Retinal pigment epithelial cell (primary cell): ENCODE measurements around the gene LRRC28.
"Not testable (repeated sequence)": the region's sequence is repeated elsewhere in the genome, so short reads cannot be mapped to it uniquely, and the experiment has no call there.

Experiments
- DNase-seq: peaks from one replicate; pipeline ENCODE4 v3.0.0-alpha.2; 2010; ENCODE audit warnings: low read depth
- H3K4me3 ChIP-seq: 2 replicates; pipeline ENCODE4 v1.5.1; 2011; ENCODE audit warnings: mild to moderate bottlenecking, low read length, control low read depth, moderate library complexity
- CTCF ChIP-seq: conservative IDR thresholded peaks from 2 replicates; pipeline ENCODE4 v1.5.1; 2011; ENCODE audit warnings: low read depth, low read length, control low read depth, inconsistent platforms

Gene LRRC28

DNA sequence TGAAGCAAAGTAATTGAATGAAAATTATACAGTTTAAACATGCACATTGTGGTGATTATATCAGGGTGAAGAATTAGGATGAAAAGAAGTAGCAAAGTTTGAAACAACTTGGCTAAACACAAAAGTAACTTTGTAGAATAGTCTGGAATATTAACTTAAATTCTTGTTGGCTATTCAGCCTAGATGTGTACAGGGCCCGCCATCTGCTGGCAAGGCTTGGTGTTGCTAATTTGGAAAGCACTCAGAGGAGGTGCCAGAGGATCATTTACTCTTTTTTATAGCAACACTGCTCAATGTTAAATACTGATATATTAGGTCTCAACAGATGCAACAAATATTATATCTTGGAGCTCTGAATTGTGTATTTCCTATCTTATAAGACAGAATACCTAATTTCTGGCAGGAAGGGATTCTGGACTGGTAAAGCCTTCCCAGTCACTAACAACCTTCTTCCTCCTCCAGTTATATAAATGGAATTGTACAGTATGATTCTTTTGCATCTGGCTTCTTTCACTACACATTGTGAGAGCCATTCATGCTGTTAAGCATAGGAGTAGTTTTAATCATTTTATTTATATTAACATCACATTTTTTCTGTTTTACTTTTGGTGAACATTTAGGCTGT is 38.0 kb upstream of the LRRC28 start:
- peak; percentile 96 for TF ChIP-seq CTCF
- DNase-seq = peak; percentile 16
- no peak overlapping the region for H3K4me3 ChIP-seq

DNA sequence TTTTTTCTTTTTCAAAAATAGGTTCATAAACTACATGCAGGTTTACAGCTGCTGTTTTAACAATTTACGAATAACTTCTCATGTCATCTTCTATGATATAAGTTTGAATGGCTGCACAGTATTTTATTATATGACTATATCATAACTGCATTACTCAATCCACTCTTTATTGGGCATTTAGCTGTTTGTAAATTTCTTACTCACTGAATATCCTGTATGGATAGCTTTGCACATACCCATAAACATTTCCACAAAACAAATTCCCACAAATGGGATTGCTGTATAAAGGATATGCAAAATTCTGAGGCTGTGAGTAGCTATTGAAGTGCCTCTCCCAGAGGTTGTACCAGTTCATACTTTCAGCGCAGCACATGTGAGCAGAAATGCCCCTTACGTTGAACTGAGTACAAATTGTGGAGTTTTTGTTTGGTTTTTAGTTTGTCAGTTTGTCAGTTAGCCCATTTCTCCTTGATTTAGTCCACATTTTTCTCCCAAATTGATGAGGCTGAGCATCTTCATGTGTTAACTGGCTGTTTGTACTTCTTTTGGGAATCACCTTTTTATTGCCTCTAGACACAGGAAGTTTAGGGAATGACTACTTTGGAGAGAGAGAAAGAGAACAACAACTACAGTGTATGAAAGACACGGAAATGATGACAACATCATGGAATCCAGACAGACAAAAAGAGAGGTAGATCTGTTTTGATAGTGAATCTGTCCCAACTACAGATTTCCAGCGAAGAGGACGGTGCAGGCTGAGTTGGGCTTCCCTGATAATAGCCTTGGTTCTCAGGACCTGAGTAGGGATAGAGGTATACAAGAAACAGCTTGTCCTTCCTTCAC is 26.7 kb upstream of the LRRC28 start:
- no peak overlapping the region for H3K4me3 ChIP-seq
- no peak for TF ChIP-seq CTCF
- no peak for DNase-seq

DNA sequence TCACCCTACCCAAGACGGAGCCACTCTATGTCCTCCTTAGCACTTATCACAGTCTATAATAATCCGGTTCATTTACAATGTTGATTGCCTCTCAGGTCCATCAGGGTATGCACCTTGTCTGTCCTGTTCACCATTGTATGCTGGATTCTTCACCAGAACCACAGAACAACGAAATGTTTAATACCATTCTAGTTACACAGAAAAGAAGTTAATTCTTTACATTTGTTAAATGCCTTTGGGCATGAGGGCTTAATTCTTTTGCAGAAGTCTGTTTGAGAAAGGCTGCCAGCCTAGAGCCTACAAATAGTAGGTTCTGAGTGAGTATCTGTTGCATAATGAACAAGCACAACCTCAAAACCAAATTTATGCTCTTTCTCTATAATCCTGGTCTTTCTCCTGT is 24.5 kb upstream of the LRRC28 start:
- no peak for DNase-seq
- TF ChIP-seq CTCF = no peak
- H3K4me3 ChIP-seq = no peak overlapping the region

DNA sequence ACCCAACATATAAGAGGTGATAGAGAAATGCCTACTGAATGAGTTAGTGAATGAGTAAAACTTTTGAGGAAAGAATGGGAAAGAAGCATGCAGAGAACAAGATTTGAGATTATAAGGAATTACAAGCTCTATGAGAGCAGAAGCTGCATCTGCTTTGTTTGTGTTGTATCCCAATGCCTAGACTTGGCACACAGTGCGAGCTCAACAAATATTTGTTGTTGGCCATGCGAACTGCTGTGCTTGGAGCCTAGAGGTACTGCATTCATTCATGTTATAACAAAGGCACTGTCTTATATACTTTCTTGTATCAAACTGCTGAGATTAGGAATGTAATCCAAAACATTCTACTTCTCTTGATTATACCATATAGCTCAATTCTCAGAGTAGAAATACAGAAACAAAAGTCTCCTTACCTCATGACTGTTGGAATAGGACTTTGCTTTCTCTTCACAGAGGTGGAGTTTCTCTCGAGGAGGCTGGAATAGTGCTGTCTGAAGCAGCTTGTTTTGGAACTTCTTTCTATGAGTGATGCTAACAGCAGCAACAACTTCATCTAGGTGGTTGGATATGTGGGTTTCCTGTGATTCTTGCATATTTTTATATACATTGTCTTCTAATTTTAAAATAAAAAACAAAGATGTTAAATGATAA is 23.0 kb upstream of the LRRC28 start:
- TF ChIP-seq CTCF = no peak
- H3K4me3 ChIP-seq = no peak overlapping the region
- no peak for DNase-seq

GRCh38 chr15:99230867-99231266 is 20.4 kb upstream of the LRRC28 start:
- no peak overlapping the region for H3K4me3 ChIP-seq
- DNase-seq = no peak
- no peak for TF ChIP-seq CTCF

DNA sequence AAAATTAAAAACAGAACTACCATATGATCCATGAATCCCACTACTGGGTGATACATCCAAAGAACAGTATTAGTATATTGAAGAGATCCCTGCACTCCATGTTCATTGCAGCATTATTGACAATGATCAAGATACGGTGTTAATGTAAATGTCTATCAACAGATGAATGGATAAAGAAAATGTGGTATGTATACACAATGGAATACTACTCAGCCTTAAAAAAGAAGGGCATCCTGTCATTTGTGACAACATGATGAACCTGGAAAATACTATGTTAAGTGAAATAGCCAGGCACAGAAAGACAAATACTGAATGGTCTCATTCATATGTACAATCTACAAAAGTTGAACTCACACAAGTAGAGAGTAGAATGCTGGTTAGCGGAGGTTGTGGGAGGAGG is 18.5 kb upstream of the LRRC28 start:
- no peak for DNase-seq
- H3K4me3 ChIP-seq = no peak overlapping the region
- no peak for TF ChIP-seq CTCF

DNA sequence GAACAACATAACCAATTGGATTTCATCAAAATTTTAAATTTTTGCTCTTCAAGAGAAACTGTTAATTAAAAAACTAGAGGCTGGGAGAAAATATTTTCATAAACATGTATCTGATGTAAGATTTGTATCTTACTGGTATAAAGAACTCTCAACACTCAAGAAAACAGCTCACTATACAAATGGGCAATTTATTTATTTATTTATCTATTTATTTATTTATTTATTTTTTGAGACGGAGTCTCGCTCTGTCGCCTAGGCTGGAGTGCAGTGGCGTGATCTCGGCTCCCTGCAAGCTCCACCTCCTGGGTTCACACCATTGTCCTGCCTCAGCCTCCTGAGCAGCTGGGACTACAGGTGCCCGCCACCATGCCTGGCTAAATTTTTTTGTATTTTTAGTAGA is 17.1 kb upstream of the LRRC28 start:
- H3K4me3 ChIP-seq, DNase-seq: not testable (repeated sequence)
